Stimulated activated CD4-positive, alpha-beta T cell treated with anti-CD3 and anti-CD28 coated beads, Interleukin-4, amount 100 ng/mL, for 24 hours (primary cell): Measurements from ENCODE around the gene KLHDC8A.

Source experiments
- DNase-seq: peaks from one replicate; pipeline ENCODE4 v3.0.0-alpha.2; 2020

KLHDC8A gene

DNA sequence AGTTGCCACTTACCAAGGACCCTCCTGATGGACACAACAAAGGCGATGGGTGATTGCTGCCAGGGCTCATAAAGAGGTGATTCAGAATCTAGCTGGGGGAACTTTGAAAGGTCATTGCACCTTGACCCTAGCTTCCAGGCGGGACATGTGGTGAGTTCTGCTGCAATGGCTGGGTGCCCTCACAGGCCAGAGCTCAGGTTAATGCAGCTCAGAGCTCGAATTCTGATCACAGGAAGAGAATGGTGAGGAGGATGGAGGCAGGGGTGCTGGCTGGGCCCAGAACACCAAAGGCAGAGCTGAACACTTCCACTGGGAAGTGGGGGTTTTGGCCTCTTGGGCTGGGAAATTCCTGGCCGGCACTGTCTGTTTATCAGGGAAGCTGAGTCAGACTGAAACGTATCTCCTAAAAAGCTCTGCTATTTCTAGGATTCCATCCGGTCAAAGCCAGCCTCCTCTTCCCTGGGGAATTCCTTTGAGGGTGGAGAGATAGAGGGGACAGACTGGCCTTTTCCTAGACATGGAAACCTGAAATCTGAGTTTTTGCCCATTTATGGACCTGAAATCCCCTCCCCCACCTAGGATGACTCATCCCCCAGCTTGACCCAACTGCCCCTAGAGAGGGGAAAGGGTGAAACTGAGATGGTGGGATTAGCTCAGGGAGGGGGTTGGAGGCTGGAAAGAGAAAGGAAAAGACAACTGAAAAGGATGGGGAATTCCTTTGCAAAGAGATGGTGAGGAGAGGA lies 62.4 kb downstream of the KLHDC8A start:
- DNase-seq: no peak

DNA sequence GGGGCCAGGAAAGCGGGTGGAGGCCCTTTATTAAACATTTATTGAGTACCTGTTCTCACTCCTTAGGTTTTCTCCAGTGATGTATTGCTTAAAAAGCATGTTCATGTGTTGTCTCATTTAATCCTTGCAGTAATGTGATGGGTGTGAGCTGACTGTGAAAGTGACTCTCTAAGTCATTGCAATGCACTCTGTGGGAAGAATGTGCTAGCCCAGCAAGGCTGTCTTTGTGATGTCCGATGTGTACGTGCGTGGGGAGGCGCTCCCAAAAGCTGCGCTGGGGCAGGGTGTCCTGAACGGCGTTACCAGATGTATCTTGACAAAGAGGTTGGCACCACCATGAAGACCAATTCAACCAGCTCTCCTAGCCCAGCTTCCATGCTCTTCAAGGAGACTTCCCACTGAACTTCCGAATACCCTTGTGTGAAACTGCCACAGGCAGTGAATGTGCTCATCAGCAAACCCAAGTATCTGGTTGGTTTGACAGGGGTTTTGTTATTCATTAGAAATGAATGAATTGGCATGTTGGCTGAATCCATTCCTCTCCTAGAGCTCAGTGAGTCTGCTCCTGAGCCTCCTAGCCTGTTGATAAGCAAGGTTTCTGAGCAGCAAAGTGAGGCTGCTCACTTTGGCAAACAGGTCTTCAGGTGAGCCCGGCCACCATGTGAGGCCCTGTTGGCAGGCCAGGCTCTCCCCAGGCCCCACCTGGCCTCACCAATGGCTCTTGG lies 63.2 kb downstream of the KLHDC8A start:
- DNase-seq: no peak

DNA sequence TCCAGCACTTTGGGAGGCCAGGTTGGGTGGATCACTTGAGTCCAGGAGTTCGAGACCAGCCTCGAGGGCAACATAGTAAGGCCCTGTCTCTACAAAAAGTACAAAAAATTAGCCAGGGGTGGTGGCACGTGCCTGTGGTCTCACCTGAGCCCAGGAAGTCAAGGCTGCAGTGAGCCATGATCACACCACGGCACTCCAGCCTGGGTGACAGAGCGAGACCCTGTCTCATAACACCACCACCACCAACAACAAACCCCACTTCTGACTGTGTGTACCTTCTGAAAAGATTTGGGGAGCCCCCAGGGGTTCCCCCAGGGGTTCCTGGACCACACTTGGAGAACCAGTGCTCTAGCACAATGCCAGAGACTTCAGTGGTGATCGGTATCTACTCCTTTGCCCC lies 65.1 kb downstream of the KLHDC8A start:
- no peak for DNase-seq

DNA sequence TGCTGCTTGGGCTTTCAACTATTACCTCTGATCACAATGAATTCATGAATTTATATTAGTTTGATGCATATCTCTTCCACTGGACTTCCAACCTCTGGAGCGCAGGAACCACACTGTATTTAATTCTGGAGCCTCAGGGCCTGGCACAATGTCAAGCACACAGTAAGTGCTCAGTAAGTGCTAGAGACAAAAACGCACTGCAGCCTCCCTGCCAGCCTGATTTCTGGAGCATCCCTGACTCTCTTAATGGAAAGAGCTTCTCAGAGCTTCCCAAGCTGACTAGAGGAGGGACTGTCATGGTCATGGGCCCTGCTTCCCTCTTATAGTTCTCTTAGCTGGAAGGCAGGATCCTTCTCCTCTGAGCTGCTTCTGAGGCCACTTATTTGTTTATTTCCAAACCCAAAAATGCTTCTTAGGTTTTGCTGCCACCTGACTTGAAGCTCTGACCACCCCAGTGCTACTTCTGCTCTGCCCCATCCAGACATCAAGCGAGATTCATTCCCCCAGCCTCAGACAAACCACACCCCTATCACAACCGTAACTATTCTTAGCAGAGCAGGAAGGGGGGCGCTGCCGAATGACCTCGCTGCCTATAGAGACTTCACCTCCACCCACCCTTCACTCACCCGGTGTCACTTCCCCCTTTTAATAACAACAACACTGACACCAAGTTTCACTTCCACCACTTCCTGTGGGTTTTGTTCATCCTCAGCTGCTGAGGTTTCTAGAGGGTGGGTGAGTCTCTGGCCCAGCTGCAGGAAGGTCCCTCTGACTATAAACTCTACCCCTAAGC lies 68.8 kb downstream of the KLHDC8A start:
- peak; percentile 81 for DNase-seq

DNA sequence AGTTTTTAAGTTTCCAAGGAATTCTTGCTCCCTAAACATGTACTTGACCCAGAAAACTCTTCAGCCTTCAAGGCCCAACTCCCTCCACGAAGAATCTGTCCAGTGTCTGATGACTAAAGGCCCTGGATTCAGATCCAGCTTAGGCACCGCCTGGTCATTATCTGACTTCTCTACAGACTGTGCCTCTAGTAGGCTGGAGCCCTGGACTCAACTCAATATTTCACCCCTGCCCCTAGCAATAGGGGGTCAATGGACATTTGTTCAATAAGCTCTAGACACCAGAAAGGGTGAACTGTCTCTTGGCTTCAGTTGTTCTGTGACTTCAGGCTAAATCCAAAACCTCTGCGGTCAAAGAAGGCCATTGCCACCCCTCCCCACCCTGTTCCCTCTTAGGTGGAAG lies 69.6 kb downstream of the KLHDC8A start:
- DNase-seq: no peak

DNA sequence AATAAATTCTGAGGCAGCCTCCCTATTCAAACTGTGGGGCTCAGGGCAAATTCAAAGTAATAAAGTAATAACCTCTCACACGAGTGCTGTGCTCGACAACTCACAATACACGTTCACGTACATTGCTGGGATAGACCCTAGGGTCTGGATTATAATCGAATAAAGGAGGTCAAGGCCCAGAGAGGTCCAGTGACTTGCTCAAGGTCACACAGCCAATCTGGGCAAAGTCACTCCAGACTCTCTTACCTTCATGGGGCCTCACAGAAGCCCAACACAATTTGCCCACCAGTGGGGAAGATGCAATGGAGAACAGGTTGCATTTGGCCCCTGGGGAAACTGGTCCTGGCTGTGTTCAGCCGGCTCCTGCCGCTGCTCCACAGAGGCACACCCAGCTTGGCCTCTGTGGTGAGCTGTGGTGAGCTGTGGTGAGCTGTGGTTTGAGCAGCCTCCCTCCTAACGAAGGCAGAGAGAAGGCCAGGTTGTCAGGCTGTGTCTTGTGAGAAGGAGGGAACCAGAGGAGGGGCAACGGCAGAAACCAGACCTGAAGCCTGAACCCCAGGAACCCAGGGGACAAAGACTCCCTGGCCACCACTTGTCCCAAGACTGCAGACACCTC lies 70.3 kb downstream of the KLHDC8A start:
- DNase-seq: peak; percentile 59
